Activated T-cell treated with anti-CD3 and anti-CD28 coated beads, Interleukin-2, amount 50 U/mL, for 72 hours (primary cell): ENCODE measurements around the gene LRRFIP1. TPM values are rescaled to one million over a fixed set of nuclear protein-coding genes. Genes with fewer than 3 reads are reported as not detected.
"Not testable (repeated sequence)": the region's sequence is repeated elsewhere in the genome, so short reads cannot be mapped to it uniquely, and the experiment has no call there.

ENCODE experiments used
- ATAC-seq, 2 donors: fragments of 150-1000 bp; cut with Tn5 transposase; replicated peaks in 1 of 2; 2 replicates each; pipeline ENCODE4 v1.10.0; 2021; ENCODE audit warnings: moderate library complexity in 2 of 2, mild to moderate bottlenecking in 1 of 2
- DNase-seq, 2 donors: peaks; one replicate each; pipeline ENCODE4 v3.0.0; 2021 to 2022; ENCODE audit warnings: mixed read lengths in 1 of 2
- H3K27ac Mint-ChIP-seq: one replicate; pipeline ENCODE4 v1.8.0; 2022; ENCODE audit warnings: mild to moderate bottlenecking, moderate library complexity, mixed read lengths
- H3K27me3 Mint-ChIP-seq: one replicate; pipeline ENCODE4 v1.8.0; 2022; ENCODE audit warnings: low read depth, mixed read lengths
- H3K36me3 Mint-ChIP-seq, 2 donors: one replicate each; pipeline ENCODE4 v1.8.0; 2022; ENCODE audit warnings: mixed read lengths in 2 of 2, mild to moderate bottlenecking in 1 of 2; ENCODE audit not compliant: insufficient read depth in 2 of 2
- H3K4me1 Mint-ChIP-seq: one replicate; pipeline ENCODE4 v1.8.0; 2022; ENCODE audit warnings: low read depth, mixed read lengths
- H3K4me3 Mint-ChIP-seq, 2 donors: one replicate each; pipeline ENCODE4 v1.8.0; 2022; ENCODE audit warnings: mild to moderate bottlenecking in 2 of 2, mixed read lengths in 2 of 2, moderate library complexity in 2 of 2
- H3K9me3 Mint-ChIP-seq, 2 donors: one replicate each; pipeline ENCODE4 v1.8.0; 2022; ENCODE audit warnings: mixed read lengths in 2 of 2
- total RNA-seq, 2 donors: library from RNA; stranded (reverse); gene quantifications; one replicate each; pipeline ENCODE4 v1.2.3, GENCODE V29; 2022

Gene LRRFIP1
- total RNA-seq, 2 donors from 2014 or later: 198 to 239 TPM

DNA sequence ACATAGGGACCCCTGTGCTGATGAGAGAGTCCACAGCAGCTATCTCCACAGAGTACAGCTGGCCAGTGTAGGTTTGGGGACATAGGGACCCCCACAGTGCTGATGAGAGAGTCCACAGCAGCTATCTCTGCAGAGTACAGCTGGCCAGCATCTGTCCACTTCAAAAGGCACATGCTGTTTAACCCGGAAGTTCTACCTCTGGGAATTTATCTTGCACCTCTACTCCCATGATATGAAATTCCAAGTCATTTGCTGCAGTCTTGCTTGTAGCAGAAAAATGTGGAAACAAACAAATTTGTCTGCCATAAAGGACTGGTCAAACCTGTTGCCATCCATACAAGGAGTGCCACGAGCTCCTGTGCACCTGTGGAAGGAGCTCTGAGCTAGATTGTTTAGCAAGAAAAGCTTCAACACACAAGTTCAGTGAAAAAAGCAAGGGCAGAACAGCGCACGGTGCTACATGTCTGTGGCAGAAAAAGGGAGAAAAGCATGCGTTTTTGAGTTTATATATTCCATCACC lies 33.1 kb downstream of the LRRFIP1 start:
- DNase-seq (no peak), ATAC-seq (no peak)
- Mint-ChIP-seq H3K9me3 (no peaks in the 10 kb centered on the region), H3K4me1 (peaks cover 15% of the 10 kb centered on the region), H3K36me3 (no peaks in the 10 kb centered on the region), H3K4me3 (no peak overlapping the region), H3K27ac (no peak overlapping the region), H3K27me3 (peaks cover 18% of the 10 kb centered on the region)

DNA sequence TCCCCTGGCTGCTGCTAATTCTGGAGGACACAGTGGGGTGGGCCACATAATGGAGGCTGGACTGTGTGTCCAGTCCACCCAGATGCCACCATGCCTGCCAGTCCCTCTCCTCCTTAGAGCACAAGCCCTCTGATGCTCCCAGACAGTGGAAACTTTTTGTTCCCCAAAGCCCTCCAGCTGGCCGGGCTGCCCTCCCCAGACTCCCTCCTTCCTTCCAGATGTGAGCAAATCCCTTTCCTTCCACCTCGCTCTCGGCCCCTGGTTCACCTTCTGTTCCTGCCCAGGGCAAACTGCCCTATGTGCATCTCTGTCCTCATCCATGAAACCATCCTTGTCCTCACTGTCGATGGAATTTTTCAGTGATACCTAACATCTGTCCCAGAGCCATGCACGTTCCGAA lies 33.9 kb downstream of the LRRFIP1 start:
- Mint-ChIP-seq H3K27me3 (peaks cover 18% of the 10 kb centered on the region), H3K4me3 (no peak overlapping the region), H3K4me1 (peaks cover 9% of the 10 kb centered on the region), H3K36me3 (no peaks in the 10 kb centered on the region), H3K9me3 (no peaks in the 10 kb centered on the region), H3K27ac (no peak overlapping the region)
- ATAC-seq: no peak
- DNase-seq: no peak

DNA sequence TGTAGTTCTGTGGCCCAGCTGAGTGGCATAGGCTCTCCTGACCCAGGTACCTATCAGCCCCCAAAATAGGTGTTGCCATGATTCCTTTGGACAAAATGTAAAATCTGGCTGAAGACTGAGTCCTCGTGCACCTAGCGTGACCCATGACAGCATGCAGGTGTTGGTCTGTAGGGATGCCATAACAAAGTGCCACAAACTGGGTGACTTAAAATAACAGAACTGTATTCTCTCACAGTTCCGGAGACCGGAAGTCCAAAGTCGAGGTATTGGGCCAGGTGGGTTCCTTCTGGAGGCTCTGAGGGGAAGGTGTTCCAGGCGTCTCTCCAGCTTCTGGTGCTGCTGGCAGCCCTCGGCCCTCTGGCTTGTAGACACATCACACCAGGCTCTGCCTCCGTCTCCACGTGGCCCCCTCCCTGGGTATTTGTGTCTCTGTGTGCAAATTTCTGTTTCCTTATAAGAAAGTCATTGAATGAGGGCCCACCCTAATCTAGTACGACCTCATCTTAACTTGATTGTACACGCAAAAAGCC lies 34.5 kb downstream of the LRRFIP1 start:
- H3K36me3 Mint-ChIP-seq: no peaks in the 10 kb centered on the region
- H3K27me3 Mint-ChIP-seq: peaks cover 18% of the 10 kb centered on the region
- no peaks in the 10 kb centered on the region for H3K9me3 Mint-ChIP-seq
- H3K4me3 Mint-ChIP-seq: no peak overlapping the region
- ATAC-seq: no peak
- DNase-seq: no peak
- H3K27ac Mint-ChIP-seq: no peak overlapping the region
- H3K4me1 Mint-ChIP-seq: peaks cover 9% of the 10 kb centered on the region

DNA sequence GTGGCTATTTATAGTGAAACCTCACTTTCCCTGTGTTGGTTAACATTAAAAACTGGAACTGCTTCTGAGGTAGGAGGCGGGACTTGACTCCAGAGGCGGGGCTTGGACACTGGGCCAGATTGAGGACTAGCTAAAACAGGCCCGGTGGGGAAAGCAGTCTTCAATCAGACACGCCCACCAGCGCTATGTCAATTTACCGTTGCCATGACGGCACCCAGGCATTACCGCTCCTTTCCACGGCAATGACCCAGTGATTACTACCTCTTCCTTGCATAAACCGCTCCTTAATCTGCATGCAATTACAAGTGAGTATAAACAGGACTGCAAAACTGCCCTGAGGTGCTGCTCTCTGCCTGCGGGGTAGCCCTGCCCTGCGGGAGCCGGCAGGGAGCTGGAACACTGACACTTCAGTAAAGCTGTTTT lies 35.3 kb downstream of the LRRFIP1 start:
- Mint-ChIP-seq H3K27ac (no peak overlapping the region), H3K9me3 (no peaks in the 10 kb centered on the region), H3K36me3 (no peaks in the 10 kb centered on the region), H3K4me1 (peaks cover 9% of the 10 kb centered on the region), H3K4me3 (peak overlapping the region in 1 of 2 donors; percentile 47), H3K27me3 (peaks cover 18% of the 10 kb centered on the region)
- DNase-seq (peak; percentile 43 to 62), ATAC-seq (peak; percentile 78 to 85)

DNA sequence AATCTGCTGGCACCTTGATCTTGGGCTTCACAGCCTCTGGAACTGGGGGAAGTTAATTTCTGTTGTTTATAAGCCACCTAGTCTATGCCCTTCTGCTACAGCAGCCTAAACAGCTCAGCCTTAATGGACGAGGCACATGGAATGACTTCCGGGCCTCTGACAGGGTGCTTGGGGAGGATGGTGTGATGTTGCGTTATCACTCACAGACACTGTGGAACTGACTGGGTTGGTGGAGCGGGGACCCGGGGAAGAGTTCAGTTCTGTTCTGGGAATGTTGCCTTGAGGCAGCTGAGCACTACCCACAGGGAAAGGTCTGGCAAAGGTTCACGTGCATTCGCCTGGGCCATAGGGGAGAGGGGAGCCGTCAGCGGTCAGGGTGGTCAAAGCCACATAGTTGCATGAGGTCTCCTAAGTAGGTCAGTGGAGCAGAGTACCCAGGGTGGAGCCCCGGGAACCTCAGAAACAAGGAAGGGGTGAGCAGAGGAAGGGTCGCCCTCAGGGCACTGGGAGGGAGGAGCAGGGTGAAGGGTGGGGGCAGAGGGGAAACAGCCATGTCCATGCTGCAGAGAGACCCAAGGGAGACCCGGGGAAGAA lies 36.2 kb downstream of the LRRFIP1 start:
- H3K4me3 Mint-ChIP-seq: no peak overlapping the region
- H3K27ac Mint-ChIP-seq: no peak overlapping the region
- DNase-seq (no peak), ATAC-seq (no peak)
- H3K36me3 Mint-ChIP-seq: no peaks in the 10 kb centered on the region
- no peaks in the 10 kb centered on the region for H3K9me3 Mint-ChIP-seq
- peaks cover 9% of the 10 kb centered on the region for H3K4me1 Mint-ChIP-seq
- H3K27me3 Mint-ChIP-seq: peaks cover 15% of the 10 kb centered on the region

DNA sequence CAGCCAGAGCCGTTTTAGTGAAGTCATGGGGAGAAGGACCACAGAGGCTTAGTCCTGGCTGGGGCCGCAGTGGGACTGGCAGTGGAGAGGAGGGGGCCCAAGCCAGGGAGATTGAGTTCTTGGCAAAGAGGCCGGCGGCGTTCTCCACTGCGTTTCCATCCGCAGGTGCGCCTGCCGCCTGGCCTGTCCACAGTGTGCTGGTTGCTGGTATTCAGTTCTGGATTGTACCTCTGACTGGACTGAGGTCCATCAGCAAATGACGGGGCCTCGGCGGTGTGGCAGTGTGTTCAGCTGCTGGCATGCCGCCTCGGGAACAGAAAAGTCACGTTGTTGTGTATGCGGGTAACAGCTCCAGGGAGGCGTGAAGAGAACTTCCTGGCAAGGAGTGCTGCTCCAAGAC lies 36.8 kb downstream of the LRRFIP1 start:
- Mint-ChIP-seq H3K27ac (no peak overlapping the region), H3K36me3 (no peaks in the 10 kb centered on the region), H3K27me3 (peaks cover 13% of the 10 kb centered on the region), H3K9me3 (no peaks in the 10 kb centered on the region), H3K4me1 (peaks cover 9% of the 10 kb centered on the region), H3K4me3 (no peak overlapping the region)
- ATAC-seq (no peak), DNase-seq (no peak)

DNA sequence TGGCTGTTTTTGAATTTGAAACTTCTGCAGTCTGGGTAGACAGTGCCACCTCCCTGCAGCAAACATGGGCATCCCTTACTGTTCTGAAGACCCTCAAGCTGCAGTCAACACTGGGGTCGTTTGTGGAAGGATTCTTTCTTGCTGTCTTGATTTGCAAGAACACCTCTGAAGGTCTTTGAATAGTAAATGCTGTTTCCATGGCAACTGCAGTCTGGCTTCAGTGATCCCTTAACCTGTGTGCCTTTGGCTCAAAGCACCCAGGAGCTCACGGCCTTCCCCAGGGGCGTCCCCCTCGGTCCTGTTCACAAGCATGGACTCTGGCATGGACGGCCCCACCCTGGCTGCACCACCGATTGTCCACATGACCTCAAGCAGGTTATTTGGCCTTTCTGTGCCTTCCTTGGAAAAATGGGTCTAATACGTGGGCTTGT lies 38.3 kb downstream of the LRRFIP1 start:
- peaks cover 13% of the 10 kb centered on the region for H3K27me3 Mint-ChIP-seq
- H3K9me3 Mint-ChIP-seq: no peaks in the 10 kb centered on the region
- peaks cover 9% of the 10 kb centered on the region for H3K4me1 Mint-ChIP-seq
- no peak overlapping the region for H3K27ac Mint-ChIP-seq
- no peak for ATAC-seq
- H3K4me3 Mint-ChIP-seq: no peak overlapping the region
- DNase-seq: no peak
- no peaks in the 10 kb centered on the region for H3K36me3 Mint-ChIP-seq

DNA sequence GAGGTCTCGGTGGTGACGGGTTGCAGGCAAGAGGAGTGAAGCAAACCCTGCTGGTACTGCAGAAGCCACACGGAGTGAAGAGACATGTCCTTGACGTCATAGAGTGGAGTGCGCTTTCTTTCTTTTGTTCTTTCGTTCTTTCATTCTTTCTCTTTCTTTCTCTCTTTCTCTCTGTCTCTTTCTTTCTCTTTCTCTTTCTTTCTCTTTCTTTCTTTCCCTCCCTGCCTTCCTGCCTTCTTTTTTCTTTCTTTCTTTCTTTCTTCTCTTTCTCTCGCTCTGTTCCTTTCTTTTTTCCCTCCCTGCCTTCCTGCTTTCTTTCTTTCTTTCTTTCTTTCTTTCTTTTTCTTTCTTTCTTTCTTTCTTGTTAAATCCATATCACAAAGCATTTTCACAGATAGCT lies 39.2 kb downstream of the LRRFIP1 start:
- no peak for DNase-seq
- Mint-ChIP-seq H3K4me3 (peak overlapping the region in 1 of 2 donors; percentile 29), H3K27me3 (peaks cover 8% of the 10 kb centered on the region), H3K36me3 (no peaks in the 10 kb centered on the region), H3K9me3 (no peaks in the 10 kb centered on the region), H3K27ac (peak overlapping the region; percentile 55), H3K4me1 (peaks cover 9% of the 10 kb centered on the region)
- ATAC-seq: no peak

DNA sequence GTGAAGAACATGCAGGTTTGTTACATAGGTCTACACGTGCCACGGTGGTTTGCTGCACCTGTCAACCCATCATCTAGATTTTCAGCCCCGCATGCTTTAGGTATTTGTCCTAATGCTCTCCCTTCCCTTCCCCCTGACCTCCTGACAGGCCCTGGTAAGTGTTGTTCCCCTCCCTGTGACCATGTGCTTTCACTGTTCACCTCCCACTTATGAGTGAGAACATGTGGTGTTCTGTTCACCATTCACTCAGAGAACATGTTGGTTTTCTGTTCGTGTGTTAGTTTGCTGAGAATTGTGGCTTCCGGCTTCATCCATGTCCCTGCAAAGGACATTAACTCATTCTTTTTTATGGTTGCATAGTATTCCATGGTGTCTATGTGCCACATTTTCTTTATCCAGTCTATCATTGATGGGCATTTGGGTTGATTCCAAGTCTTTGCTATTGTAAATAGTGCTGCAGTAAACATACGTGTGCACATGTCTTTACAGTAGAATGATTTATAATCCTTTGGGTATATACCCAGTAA lies 39.7 kb downstream of the LRRFIP1 start:
- DNase-seq, H3K36me3 Mint-ChIP-seq, ATAC-seq, H3K27me3 Mint-ChIP-seq, H3K9me3 Mint-ChIP-seq: not testable (repeated sequence)
- peak overlapping the region in 1 of 2 donors; percentile 29 for H3K4me3 Mint-ChIP-seq
- peak overlapping the region; percentile 55 for H3K27ac Mint-ChIP-seq
- peaks cover 10% of the 10 kb centered on the region for H3K4me1 Mint-ChIP-seq

DNA sequence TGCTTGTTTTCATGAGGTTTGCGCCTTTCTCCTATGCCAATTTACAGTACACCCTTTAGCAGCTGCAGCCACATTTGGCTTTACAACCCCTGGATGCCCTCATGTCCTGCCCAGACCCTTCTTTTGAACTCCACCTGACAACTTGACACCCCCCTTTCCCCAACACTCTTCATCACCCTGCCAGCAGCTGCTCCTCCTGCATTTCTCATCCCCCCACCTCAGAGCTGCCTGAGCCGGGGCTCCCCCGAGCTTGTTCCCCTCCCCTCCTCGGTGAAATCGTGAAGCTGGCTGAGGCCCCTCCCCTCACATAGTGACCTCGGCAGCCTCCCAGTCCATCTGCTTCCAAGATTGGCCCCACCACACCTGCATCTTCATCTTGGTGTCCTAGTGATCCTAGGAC lies 40.5 kb downstream of the LRRFIP1 start:
- H3K4me1 Mint-ChIP-seq: peaks cover 12% of the 10 kb centered on the region
- no peaks in the 10 kb centered on the region for H3K9me3 Mint-ChIP-seq
- no peak for ATAC-seq
- peaks cover 7% of the 10 kb centered on the region for H3K27me3 Mint-ChIP-seq
- no peaks in the 10 kb centered on the region for H3K36me3 Mint-ChIP-seq
- DNase-seq: no peak
- H3K27ac Mint-ChIP-seq: no peak overlapping the region
- no peak overlapping the region for H3K4me3 Mint-ChIP-seq

DNA sequence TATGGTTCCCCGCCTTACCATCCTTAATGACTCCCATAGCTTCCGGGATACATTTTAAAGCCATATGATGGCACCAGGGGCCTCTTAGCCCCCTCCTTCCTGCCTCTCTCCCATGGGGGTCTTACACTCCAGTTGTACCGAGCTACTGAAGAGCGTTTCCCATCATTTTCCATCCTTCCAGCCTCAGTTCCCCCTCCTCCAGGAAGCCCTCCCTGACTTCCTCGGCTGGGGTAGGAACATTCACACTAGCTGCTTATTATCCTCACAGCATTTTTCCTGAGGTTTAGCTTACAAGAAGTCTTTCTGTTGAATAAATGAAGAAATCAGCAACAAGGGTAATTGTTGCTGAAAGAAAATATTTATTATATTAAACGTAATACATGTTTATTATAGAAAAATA lies 41.1 kb downstream of the LRRFIP1 start:
- H3K36me3 Mint-ChIP-seq: no peaks in the 10 kb centered on the region
- DNase-seq (no peak), ATAC-seq (no peak)
- no peaks in the 10 kb centered on the region for H3K9me3 Mint-ChIP-seq
- peaks cover 5% of the 10 kb centered on the region for H3K27me3 Mint-ChIP-seq
- H3K27ac Mint-ChIP-seq: no peak overlapping the region
- peaks cover 15% of the 10 kb centered on the region for H3K4me1 Mint-ChIP-seq
- H3K4me3 Mint-ChIP-seq: no peak overlapping the region

DNA sequence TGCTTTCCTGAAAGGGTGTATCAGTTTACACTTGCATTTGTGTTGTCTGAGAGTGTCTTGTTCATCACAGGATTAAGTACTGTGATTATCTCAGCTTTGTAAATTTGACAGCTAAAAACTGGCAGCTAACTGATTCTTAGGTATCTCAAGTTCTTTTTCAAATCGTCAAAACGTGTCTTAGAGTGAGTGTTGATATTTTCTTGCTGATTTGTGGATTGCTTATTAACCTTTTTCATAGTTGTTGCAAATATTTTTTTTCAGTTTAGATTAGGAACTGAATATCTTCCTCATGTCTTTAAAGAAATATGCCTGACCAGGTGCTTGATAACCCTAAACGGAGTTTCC lies 41.9 kb downstream of the LRRFIP1 start:
- H3K9me3 Mint-ChIP-seq: no peaks in the 10 kb centered on the region
- H3K27me3 Mint-ChIP-seq: no peaks in the 10 kb centered on the region
- H3K27ac Mint-ChIP-seq: no peak overlapping the region
- DNase-seq (no peak), ATAC-seq (no peak)
- H3K4me3 Mint-ChIP-seq: no peak overlapping the region
- no peaks in the 10 kb centered on the region for H3K36me3 Mint-ChIP-seq
- H3K4me1 Mint-ChIP-seq: peaks cover 23% of the 10 kb centered on the region

DNA sequence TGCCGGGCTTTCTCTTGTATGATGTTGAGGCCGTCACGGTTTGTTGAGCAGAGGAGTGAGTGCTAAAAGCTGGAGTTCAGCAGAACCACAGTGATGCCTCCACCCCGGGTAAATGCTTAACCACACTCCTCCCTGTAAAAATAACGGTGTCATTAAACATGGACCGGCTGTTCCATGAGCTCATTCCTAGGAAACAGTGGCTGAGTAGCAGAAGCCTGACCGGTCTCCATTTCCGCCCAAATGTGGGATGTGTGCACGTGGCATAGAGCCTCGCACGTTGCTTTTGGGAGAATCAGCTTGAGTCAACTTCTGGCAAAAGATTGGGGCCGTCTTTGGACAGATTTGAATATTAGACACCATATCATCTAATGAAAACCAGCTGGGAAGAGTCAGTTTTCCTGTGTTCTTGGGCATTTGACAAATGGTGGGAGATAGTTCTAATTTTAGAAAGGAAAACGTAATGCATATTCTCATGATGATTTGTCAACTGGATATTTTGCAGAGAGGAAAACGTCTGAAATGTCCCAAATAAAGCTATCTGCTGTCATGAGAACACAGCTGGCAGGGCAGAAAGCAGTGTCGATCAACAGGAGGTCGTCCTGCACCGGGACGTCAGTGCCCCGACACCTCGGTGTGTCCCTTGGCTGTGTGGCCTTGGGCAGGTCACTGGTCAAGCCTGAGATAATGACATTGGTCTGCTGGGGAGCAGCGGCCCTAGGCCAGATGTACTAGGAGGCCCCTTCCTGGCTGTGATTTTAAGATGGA lies 42.4 kb downstream of the LRRFIP1 start:
- Mint-ChIP-seq H3K9me3 (no peaks in the 10 kb centered on the region), H3K36me3 (no peaks in the 10 kb centered on the region), H3K4me3 (no peak overlapping the region), H3K4me1 (peaks cover 29% of the 10 kb centered on the region), H3K27ac (no peak overlapping the region), H3K27me3 (no peaks in the 10 kb centered on the region)
- ATAC-seq (no peak), DNase-seq (no peak)
